Fibroblast of lung (primary cell): ENCODE measurements around the gene NANOS3.

Source experiments
- CTCF ChIP-seq, 2 donors: IDR thresholded peaks in 1 of 2; conservative IDR thresholded peaks in 1 of 2; 1 replicate in 1 of 2; 2 replicates in 1 of 2; pipeline ENCODE4 v1.5.1; 2011 to 2012; ENCODE audit warnings: low read length in 2 of 2, control low read depth in 1 of 2, inconsistent platforms in 1 of 2, low read depth in 1 of 2, mild to moderate bottlenecking in 1 of 2
- EZH2 ChIP-seq: IDR thresholded peaks from 2 replicates; pipeline ENCODE4 v1.5.1; 2012; ENCODE audit warnings: low read length, control low read depth, mild to moderate bottlenecking; ENCODE audit errors: missing control alignments

GRCh38 chr19:13856497-13856896 is 20.4 kb upstream of the NANOS3 start:
- no peak for TF ChIP-seq CTCF (conservative IDR thresholded peaks at IDR 0.05 in 1 of 2, IDR thresholded peaks at IDR 0.05 in 1 of 2; ENCODE audit: low read depth in 1 of 2, low read length in 2 of 2)
- no peak for TF ChIP-seq EZH2
